HG03457 (cell line): Measurements from ENCODE around the gene ABR.

Experiments used
- ATAC-seq: cut with Tn5 transposase; IDR thresholded peaks from one replicate; pipeline ENCODE4 v1.9.1; 2021; ENCODE audit warnings: moderate number of reproducible peaks; ENCODE audit not compliant: unreplicated experiment

ABR gene

GRCh38 chr17:1179818-1180742 is at the start of gene ABR:
TSS of gene ABR (minus strand) at chr17:1179981. CDS start at chr17:1179727, 254 bp downstream.
- ATAC-seq, result no peak

GRCh38 chr17:1229349-1229899 is 49.6 kb upstream of the ABR start:
- no peak for ATAC-seq

GRCh38 chr17:1228781-1229348 is 49.1 kb upstream of the ABR start:
- no peak for ATAC-seq

GRCh38 chr17:1227917-1228780 is 48.4 kb upstream of the ABR start:
- ATAC-seq, result no peak

GRCh38 chr17:1227365-1227764 is 47.6 kb upstream of the ABR start:
- no peak for ATAC-seq

- no peak for ATAC-seq
Observed at GRCh38 chr17:1226308-1226707, 46.5 kb upstream of the ABR start.

- ATAC-seq, result no peak
Observed at GRCh38 chr17:1224330-1224729, 44.5 kb upstream of the ABR start.

GRCh38 chr17:1223662-1224061 is 43.9 kb upstream of the ABR start:
- ATAC-seq, result no peak

GRCh38 chr17:1222321-1222720 is 42.5 kb upstream of the ABR start:
- no peak for ATAC-seq

- no peak for ATAC-seq
Observed at GRCh38 chr17:1221209-1221608, 41.4 kb upstream of the ABR start.

- ATAC-seq, result no peak
Observed at GRCh38 chr17:1220346-1220745, 40.6 kb upstream of the ABR start.

GRCh38 chr17:1217089-1217385 is 37.3 kb upstream of the ABR start:
- no peak for ATAC-seq

GRCh38 chr17:1216217-1217088 is 36.7 kb upstream of the ABR start:
- no peak for ATAC-seq

GRCh38 chr17:1212946-1213345 is 33.2 kb upstream of the ABR start:
- ATAC-seq, result no peak

- ATAC-seq, result no peak
Observed at GRCh38 chr17:1211287-1211686, 31.5 kb upstream of the ABR start.

- ATAC-seq, result no peak
Observed at GRCh38 chr17:1208966-1209365, 29.2 kb upstream of the ABR start.

- no peak for ATAC-seq
Observed at GRCh38 chr17:1206026-1206777, 26.4 kb upstream of the ABR start.

GRCh38 chr17:1203967-1204291 is 24.1 kb upstream of the ABR start:
- no peak for ATAC-seq

- no peak for ATAC-seq
Observed at GRCh38 chr17:1203111-1203966, 23.6 kb upstream of the ABR start.
